ENCODE measurements around the gene ZBTB3.

ZBTB3 gene

DNA sequence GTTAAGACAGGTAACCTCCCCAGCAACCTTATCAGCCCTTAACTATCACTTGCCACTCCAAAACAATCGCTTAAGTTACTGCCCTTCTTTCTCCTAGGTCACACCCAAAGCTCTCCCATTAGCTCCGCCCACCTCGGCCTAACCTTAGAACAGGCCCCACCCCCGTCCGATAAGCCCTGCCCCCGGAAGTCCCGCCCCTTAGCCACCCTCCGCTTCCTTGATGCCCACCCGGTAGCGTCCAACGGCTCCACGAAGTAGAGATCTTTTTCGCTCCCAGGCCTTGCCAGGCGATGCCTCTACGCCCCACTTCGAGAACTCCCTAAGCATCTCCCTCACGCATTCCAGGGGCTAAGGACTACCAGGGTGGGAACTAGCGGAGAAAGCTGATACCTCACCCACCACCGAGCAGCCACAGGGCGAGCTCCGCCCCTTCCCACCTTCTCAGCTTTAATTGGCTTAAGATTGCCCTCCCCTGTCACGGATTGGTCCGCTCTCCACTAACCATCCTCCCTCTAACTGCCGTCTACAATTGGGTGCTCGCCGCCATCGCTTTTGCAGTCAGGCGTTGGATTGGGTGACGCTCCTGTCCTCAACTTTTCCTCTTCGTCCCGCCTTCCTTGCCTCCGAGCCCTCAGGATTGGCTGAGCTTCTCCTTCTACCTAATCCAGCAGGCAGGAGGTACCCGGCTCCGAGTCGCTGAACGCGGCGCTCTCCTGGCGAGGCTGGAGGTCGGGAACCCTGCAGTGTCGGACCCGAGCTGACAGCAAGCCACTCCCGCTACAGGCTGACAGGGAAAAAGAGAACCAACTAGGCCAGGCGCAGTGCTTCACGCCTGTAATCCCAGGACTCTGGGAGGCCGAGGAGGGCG lies at the start of gene ZBTB3:
ZBTB3 (minus strand) TSS at position 425 of the 868 bp plus-strand sequence. CDS start 496 bp downstream, outside the sequence.
- peak within 1 kb of the TSS; percentile 75 for H3K4me3 ChIP-seq (ENCODE audit: low read depth, low read length)
- TF ChIP-seq, protein P1, sequence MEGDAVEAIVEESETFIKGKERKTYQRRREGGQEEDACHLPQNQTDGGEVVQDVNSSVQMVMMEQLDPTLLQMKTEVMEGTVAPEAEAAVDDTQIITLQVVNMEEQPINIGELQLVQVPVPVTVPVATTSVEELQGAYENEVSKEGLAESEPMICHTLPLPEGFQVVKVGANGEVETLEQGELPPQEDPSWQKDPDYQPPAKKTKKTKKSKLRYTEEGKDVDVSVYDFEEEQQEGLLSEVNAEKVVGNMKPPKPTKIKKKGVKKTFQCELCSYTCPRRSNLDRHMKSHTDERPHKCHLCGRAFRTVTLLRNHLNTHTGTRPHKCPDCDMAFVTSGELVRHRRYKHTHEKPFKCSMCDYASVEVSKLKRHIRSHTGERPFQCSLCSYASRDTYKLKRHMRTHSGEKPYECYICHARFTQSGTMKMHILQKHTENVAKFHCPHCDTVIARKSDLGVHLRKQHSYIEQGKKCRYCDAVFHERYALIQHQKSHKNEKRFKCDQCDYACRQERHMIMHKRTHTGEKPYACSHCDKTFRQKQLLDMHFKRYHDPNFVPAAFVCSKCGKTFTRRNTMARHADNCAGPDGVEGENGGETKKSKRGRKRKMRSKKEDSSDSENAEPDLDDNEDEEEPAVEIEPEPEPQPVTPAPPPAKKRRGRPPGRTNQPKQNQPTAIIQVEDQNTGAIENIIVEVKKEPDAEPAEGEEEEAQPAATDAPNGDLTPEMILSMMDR (IDR thresholded peaks at IDR 0.05; ENCODE audit: insufficient read depth, low read length, missing control alignments): no peak
- ChIA-PET CTCF (interaction anchor here (0.8 to 2.4 kb wide), 11 partner anchors 8 to 211 kb away, joined by 3 to 17 read pairs (median 3); partner anchors contain the start of genes POLR2G, TAF6L and TMEM179B), POLR2A (interaction anchor here (0.6 to 2.5 kb wide), 17 partner anchors 8 to 180 kb away, joined by 3 to 18 read pairs (median 4); partner anchors contain the start of genes BSCL2, EEF1G, GNG3 and HNRNPUL2)
- peak; percentile 93 for DNase-seq (ENCODE audit: low read depth, low spot score)

DNA sequence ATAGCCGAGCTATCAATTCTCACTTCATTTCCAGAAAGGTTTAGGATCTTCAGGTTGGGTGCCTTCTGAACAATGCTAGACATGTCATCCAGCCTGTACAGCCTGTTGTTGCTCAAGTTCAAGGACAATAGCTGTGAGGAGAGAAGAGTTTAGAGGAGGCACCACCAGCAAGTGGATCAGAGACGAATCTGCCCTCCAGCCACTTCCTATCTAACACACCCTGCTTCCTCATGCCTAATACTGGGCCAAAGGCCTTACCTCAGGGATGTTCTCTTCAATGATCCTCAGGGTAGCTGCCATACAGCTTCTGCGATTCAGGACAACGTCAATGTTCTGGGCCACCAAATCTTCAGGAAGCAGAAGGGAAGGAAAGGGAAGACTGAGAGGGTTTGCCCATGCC lies 47.1 kb upstream of the ZBTB3 start:
- ChIA-PET POLR2A (interaction anchor here (0.8 to 1.6 kb wide), 2 partner anchors 40 to 54 kb away, joined by 3 to 5 read pairs; no protein-coding TSS in a partner anchor), CTCF (interaction anchor here (0.5 to 5.7 kb wide), 3 partner anchors 11 to 344 kb away, joined by 3 to 49 read pairs (median 11); partner anchors contain the start of gene TMEM179B)
- H3K4me3 ChIP-seq (ENCODE audit: low read depth, low read length): no peak overlapping the region
- DNase-seq (ENCODE audit: low read depth, low spot score): no peak
- TF ChIP-seq, protein P1 (IDR thresholded peaks at IDR 0.05; ENCODE audit: insufficient read depth, low read length, missing control alignments): no peak

DNA sequence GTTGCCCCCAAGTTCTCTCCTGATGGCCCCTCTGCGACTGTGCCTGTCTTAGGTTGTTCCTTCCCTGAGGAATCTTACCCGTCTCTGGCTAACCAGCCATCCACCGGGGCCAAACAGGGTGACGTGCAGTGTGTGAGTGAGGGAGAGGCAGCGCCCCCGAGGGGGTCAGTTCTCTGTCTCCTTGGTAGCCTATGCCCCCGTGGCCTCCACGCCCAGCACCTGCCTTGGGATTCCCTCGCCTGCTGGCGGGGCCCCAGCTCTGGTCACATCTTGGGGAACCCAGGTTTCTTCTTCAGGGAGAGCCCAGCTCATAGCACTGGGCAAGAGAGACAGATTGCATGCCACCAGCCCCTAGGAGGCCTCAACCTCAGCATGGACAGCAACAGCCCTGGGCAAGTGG lies 45.5 kb upstream of the ZBTB3 start:
- CTCF ChIA-PET: interaction anchor here (5.7 kb wide), 1 partner anchor 13 kb away, joined by 49 read pairs; the partner anchor contains the start of gene TMEM179B
- TF ChIP-seq, protein P1 (IDR thresholded peaks at IDR 0.05; ENCODE audit: insufficient read depth, low read length, missing control alignments): no peak
- POLR2A ChIA-PET: interaction anchor here (1.6 kb wide), 1 partner anchor 9 kb away, joined by 3 read pairs; no protein-coding TSS in a partner anchor

DNA sequence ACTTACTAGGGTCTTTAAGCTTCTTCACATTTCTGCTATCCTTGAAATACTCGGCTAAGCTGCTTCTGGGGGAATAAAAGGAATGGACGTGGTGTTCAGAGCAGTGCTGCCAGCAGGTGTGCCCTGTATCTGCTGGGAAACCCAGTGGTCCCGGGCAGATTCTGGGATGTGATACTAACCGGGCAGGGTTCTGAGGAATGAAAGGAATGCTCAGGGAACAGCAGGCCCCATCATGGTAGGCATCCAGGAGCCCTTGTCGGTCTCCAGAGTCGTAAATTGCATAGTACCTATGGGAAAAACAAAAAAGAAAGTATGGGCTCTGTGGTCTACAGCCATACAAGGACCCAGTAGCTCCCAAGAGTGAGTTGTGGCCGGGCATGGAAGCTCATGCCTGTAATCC lies 42.3 kb upstream of the ZBTB3 start:
- CTCF ChIA-PET: interaction anchor here (0.6 to 4.8 kb wide), 3 partner anchors 8 to 65 kb away, joined by 4 to 36 read pairs (median 6); partner anchors contain the start of gene TMEM179B
- H3K4me3 ChIP-seq (ENCODE audit: low read depth, low read length): no peak overlapping the region
- DNase-seq (ENCODE audit: low read depth, low spot score): no peak
- TF ChIP-seq, protein P1 (IDR thresholded peaks at IDR 0.05; ENCODE audit: insufficient read depth, low read length, missing control alignments): no peak
- POLR2A ChIA-PET: interaction anchor here (0.7 to 1.7 kb wide), 2 partner anchors 8 to 9 kb away, joined by 3 to 5 read pairs; partner anchors contain the start of gene TMEM179B

More for the DNA sequence above, 45.5 kb upstream of the ZBTB3 start:
- no peak for DNase-seq (ENCODE audit: low read depth, low spot score)
- no peak overlapping the region for H3K4me3 ChIP-seq (ENCODE audit: low read depth, low read length)

DNA sequence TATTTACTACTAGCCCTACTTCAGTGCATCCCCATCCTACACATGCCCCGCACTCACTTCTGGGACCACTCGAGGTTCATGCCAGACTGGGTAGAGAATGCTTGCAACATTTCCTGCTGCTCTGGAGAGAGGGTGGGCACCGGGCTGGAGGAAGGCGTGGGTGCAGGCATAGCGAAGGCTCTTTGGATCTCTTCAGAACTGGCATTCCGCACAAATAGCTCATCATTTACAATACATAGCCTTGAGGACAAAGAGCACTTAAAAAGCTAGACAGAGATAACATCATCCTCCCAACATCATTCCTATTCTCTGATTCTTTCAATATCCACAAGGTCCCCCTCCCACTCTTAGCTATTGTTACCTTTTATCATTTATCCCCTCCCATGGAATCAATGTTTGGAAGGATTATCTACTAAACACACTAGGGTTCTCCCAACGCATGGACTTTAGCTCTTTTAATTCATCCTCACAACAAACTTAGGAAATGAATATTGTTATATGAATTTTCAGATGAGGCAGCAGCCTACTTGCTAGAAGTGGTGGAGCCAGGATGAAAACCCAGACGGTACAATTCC lies 40.3 kb upstream of the ZBTB3 start:
- CTCF ChIA-PET: interaction anchor here (1.6 to 4.8 kb wide), 3 partner anchors 8 to 34 kb away, joined by 4 to 36 read pairs (median 6); partner anchors contain the start of gene TMEM179B

More for the DNA sequence above, 40.3 kb upstream of the ZBTB3 start:
- POLR2A ChIA-PET: interaction anchor here (0.6 to 1.6 kb wide), 4 partner anchors 9 to 47 kb away, joined by 3 to 4 read pairs (median 4); partner anchors contain the start of genes NXF1 and WDR74
- TF ChIP-seq, protein P1 (IDR thresholded peaks at IDR 0.05; ENCODE audit: insufficient read depth, low read length, missing control alignments): no peak
- DNase-seq (ENCODE audit: low read depth, low spot score): no peak
- no peak overlapping the region for H3K4me3 ChIP-seq (ENCODE audit: low read depth, low read length)

Measured in AG04449 (cell line).